ENCODE data around the gene UBE2L3. TPM values are rescaled to one million over a fixed set of nuclear protein-coding genes. Genes with fewer than 3 reads are reported as not detected.
A peak's percentile ranks its signal among the peaks of the same experiment; 100 is the strongest.

UBE2L3 gene
- total and polyA plus RNA-seq, 2 donors (not counting 1 experiment from before 2014, with no cell fraction given), result 13.5 to 30.9 TPM

- peak overlapping the region; percentile 91 to 92 for H3K27ac ChIP-seq (ENCODE audit: low read length in 2 of 2)
- DNase-seq (no peak), ATAC-seq (ENCODE audit: low read depth) (no peak)
- peak overlapping the region; percentile 93 for H3K9ac ChIP-seq (ENCODE audit: low read length)
- H3K4me1 Mint-ChIP-seq, result peaks cover 50% of the 10 kb centered on the region
- H3K4me3 ChIP-seq (ENCODE audit: control extremely low read depth in 1 of 5, extremely low read depth in 1 of 5, insufficient read depth in 1 of 5, low read depth in 2 of 5, low read length in 4 of 5), result peak overlapping the region in 4 of 5 experiments; percentile 94 to 100 (median 99)
- WGBS (ENCODE audit: insufficient coverage), result 72% methylated on average over 64 of the region's 74 CpGs
- H3K4me1 ChIP-seq (ENCODE audit: control insufficient read depth in 2 of 2, insufficient read depth in 2 of 2, low read length in 2 of 2), result peaks cover 23 to 40% of the 10 kb centered on the region in 2 donors
- peak overlapping the region; percentile 94 for H3K27ac Mint-ChIP-seq
- H3K9me3 Mint-ChIP-seq (ENCODE audit: insufficient read depth), result no peaks in the 10 kb centered on the region
- peaks cover 68% of the 10 kb centered on the region for H4K20me1 ChIP-seq (ENCODE audit: control insufficient read depth, insufficient read depth, low read length, poor library complexity, severe bottlenecking)
- H2AFZ ChIP-seq (ENCODE audit: insufficient read depth, low read depth, low read length, poor library complexity, severe bottlenecking), result peak overlapping the region; percentile 72
- no peak for TF ChIP-seq EZH2 (IDR thresholded peaks at IDR 0.05; ENCODE audit: borderline replicate concordance, insufficient read depth, low read depth, low read length, poor library complexity, severe bottlenecking)
- no peak for TF ChIP-seq CTCF (IDR thresholded peaks at IDR 0.05)
- intact Hi-C loops (cut with micrococcal nuclease), result loop anchor here (1.0 kb wide), 1 partner anchor 61 kb away; the partner anchor contains the start of gene UBE2L3
- peaks cover 44% of the 10 kb centered on the region for H3K79me2 ChIP-seq (ENCODE audit: control insufficient read depth, insufficient read depth, low read length)
- peak overlapping the region; percentile 94 for H3K4me3 Mint-ChIP-seq
- peak overlapping the region; percentile 84 for H3K4me2 ChIP-seq (replicated peaks; ENCODE audit: low read depth, low read length, poor library complexity, severe bottlenecking)
- H3K27me3 Mint-ChIP-seq, result no peaks in the 10 kb centered on the region
- ChIA-PET CTCF (interaction anchor here (0.7 to 11.1 kb wide), 17 partner anchors 8 to 627 kb away, joined by 3 to 168 read pairs (median 4); partner anchors contain the start of genes PPIL2, PPM1F, SDF2L1 and THAP7), POLR2A (interaction anchor here (0.8 to 1.6 kb wide), 8 partner anchors 12 to 238 kb away, joined by 3 to 16 read pairs (median 3); partner anchors contain the start of genes MAPK1, PPIL2 and SDF2L1)
- H3K27me3 ChIP-seq (replicated peaks in 1 of 4; ENCODE audit: control extremely low read depth in 1 of 4, control insufficient read depth in 3 of 4, insufficient read depth in 4 of 4, low read length in 3 of 4), result no peaks in the 10 kb centered on the region
- H3K9me3 ChIP-seq (ENCODE audit: control extremely low read depth in 1 of 3, control insufficient read depth in 2 of 3, insufficient read depth in 1 of 3, low read length in 2 of 3), result peaks cover 0 to 16% (median 0%) of the 10 kb centered on the region in 3 donors
- peaks cover 0 to 35% of the 10 kb centered on the region in 2 experiments for H3K36me3 ChIP-seq (replicated peaks in 1 of 2; ENCODE audit: control extremely low read depth in 1 of 2, control insufficient read depth in 1 of 2, extremely low read depth in 1 of 2, insufficient read depth in 2 of 2, low read length in 1 of 2)
These were observed 61.1 kb downstream of the UBE2L3 start for GRCh38 chr22:21628386-21629254.
